ENCODE results near the gene ZNF561. TPM values are rescaled to one million over a fixed set of nuclear protein-coding genes. Genes with fewer than 3 reads are reported as not detected.
A peak's percentile ranks its signal among the peaks of the same experiment; 100 is the strongest.
"Not testable (repeated sequence)": the region's sequence is repeated elsewhere in the genome, so short reads cannot be mapped to it uniquely, and the experiment has no call there.

ZNF561 gene
- 22.5 TPM for total RNA-seq
- long read RNA-seq, full-length matches to known transcripts: 2 of 4 reads
- long read RNA-seq, partial matches to known transcripts: 0 of 4 reads
- long read RNA-seq, other reads (novel, unspliced or antisense): 2 of 4 reads

- ATAC-seq (peak; percentile 95), DNase-seq (peak; percentile 90)
- intact Hi-C loops (cut with micrococcal nuclease): loop anchor here (10.0 kb wide), 2 partner anchors 143 to 173 kb away; partner anchors contain the start of gene ZNF846
These were observed at the start of gene ZNF561 for GRCh38 chr19:9621156-9622037. Gene ZNF561 (minus strand): TSS chr19:9621232. CDS start chr19:9619456, 1,776 bp downstream.

GRCh38 chr19:9668544-9668943, 47.5 kb upstream of the ZNF561 start:
- intact Hi-C loops (cut with micrococcal nuclease): no loop called here
- no peak for DNase-seq
- no peak for ATAC-seq

GRCh38 chr19:9667898-9668297, 46.9 kb upstream of the ZNF561 start:
- intact Hi-C loops (cut with micrococcal nuclease): no loop called here
- ATAC-seq (no peak), DNase-seq (no peak)

- ATAC-seq (no peak), DNase-seq (no peak)
- intact Hi-C loops (cut with micrococcal nuclease): no loop called here
These were observed 37.7 kb upstream of the ZNF561 start for GRCh38 chr19:9658769-9659168.

GRCh38 chr19:9653066-9653555, 32.1 kb upstream of the ZNF561 start:
- ATAC-seq; DNase-seq; intact Hi-C loops (cut with micrococcal nuclease): not testable (repeated sequence)

GRCh38 chr19:9651464-9651863, 30.4 kb upstream of the ZNF561 start:
- DNase-seq; intact Hi-C loops (cut with micrococcal nuclease); ATAC-seq: not testable (repeated sequence)

- ATAC-seq (no peak), DNase-seq (no peak)
- intact Hi-C loops (cut with micrococcal nuclease): no loop called here
These were observed 29.3 kb upstream of the ZNF561 start for GRCh38 chr19:9650345-9650744.

GRCh38 chr19:9645472-9645871, 24.4 kb upstream of the ZNF561 start:
- intact Hi-C loops (cut with micrococcal nuclease): no loop called here
- DNase-seq (no peak), ATAC-seq (no peak)

GRCh38 chr19:9644472-9644871, 23.4 kb upstream of the ZNF561 start:
- DNase-seq (no peak), ATAC-seq (no peak)
- intact Hi-C loops (cut with micrococcal nuclease): no loop called here

GRCh38 chr19:9641810-9642209, 20.8 kb upstream of the ZNF561 start:
- no peak for DNase-seq
- ATAC-seq: no peak
- intact Hi-C loops (cut with micrococcal nuclease): no loop called here

- intact Hi-C loops (cut with micrococcal nuclease): no loop called here
- ATAC-seq (no peak), DNase-seq (no peak)
These were observed 19.9 kb upstream of the ZNF561 start for GRCh38 chr19:9640956-9641355.

- ATAC-seq (no peak), DNase-seq (no peak)
- intact Hi-C loops (cut with micrococcal nuclease): no loop called here
These were observed 15.0 kb upstream of the ZNF561 start for GRCh38 chr19:9636018-9636417.

GRCh38 chr19:9627856-9628255, 6.8 kb upstream of the ZNF561 start:
- intact Hi-C loops (cut with micrococcal nuclease): loop anchor here (10.0 kb wide), 2 partner anchors 137 to 167 kb away; partner anchors contain the start of gene ZNF846
- DNase-seq (no peak), ATAC-seq (no peak)

GRCh38 chr19:9622531-9622930, 1.5 kb upstream of the ZNF561 start:
- intact Hi-C loops (cut with micrococcal nuclease): loop anchor here (10.0 kb wide), 2 partner anchors 142 to 172 kb away; partner anchors contain the start of gene ZNF846
- no peak for ATAC-seq
- no peak for DNase-seq

- DNase-seq (no peak), ATAC-seq (peak; percentile 69)
- intact Hi-C loops (cut with micrococcal nuclease): loop anchor here (10.0 kb wide), 2 partner anchors 144 to 174 kb away; partner anchors contain the start of gene ZNF846
These were observed 233 bp downstream of the ZNF561 start for GRCh38 chr19:9620842-9621155.

- intact Hi-C loops (cut with micrococcal nuclease): no loop called here
- no peak for ATAC-seq
These were observed 5.2 kb downstream of the ZNF561 start for GRCh38 chr19:9615844-9616243.

GRCh38 chr19:9610484-9611113, 10.4 kb downstream of the ZNF561 start:
- intact Hi-C loops (cut with micrococcal nuclease): no loop called here
- no peak for DNase-seq
- no peak for ATAC-seq

More at GRCh38 chr19:9615844-9616243, 5.2 kb downstream of the ZNF561 start:
- DNase-seq: no peak

GRCh38 chr19:9608912-9609311, 12.1 kb downstream of the ZNF561 start:
- ATAC-seq (no peak), DNase-seq (no peak)
- intact Hi-C loops (cut with micrococcal nuclease): no loop called here

GRCh38 chr19:9597027-9597426, 24.0 kb downstream of the ZNF561 start:
- DNase-seq: no peak
- no peak for ATAC-seq
- intact Hi-C loops (cut with micrococcal nuclease): no loop called here

- DNase-seq: peak; percentile 49
- peak; percentile 24 for ATAC-seq
- intact Hi-C loops (cut with micrococcal nuclease): no loop called here
These were observed 34.3 kb downstream of the ZNF561 start for GRCh38 chr19:9586764-9587163.

Data from left ventricle myocardium superior (tissue), 1 donor.